Urinary bladder (tissue), 4 donors: Measurements from ENCODE around the gene SLC30A10. TPM values are rescaled to one million over a fixed set of nuclear protein-coding genes. Genes with fewer than 3 reads are reported as not detected.
"Not testable (repeated sequence)": the region's sequence is repeated elsewhere in the genome, so short reads cannot be mapped to it uniquely, and the experiment has no call there.

ENCODE experiments used
- DNase-seq: peaks from one replicate; pipeline ENCODE4 v3.0.0-alpha.2; 2015; ENCODE audit errors: extremely low spot score
- H3K27ac ChIP-seq: one replicate; pipeline ENCODE4 v1.5.1; 2013; ENCODE audit warnings: low read depth, mild to moderate bottlenecking, moderate library complexity
- H3K36me3 ChIP-seq: one replicate; pipeline ENCODE4 v1.6.1; 2013; ENCODE audit warnings: mild to moderate bottlenecking, moderate library complexity; ENCODE audit not compliant: insufficient read depth
- H3K4me1 ChIP-seq: one replicate; pipeline ENCODE4 v1.6.1; 2013; ENCODE audit warnings: mild to moderate bottlenecking, moderate library complexity; ENCODE audit not compliant: insufficient read depth
- H3K4me3 ChIP-seq: one replicate; pipeline ENCODE4 v1.5.1; 2013; ENCODE audit warnings: low read depth, low read length
- WGBS: extraction: QIAGEN DNeasy Blood & Tissue Kit; methylation state at CpG from one replicate; pipeline ENCODE4 v1.1.7; 2013; 5-methylcytosine and 5-hydroxymethylcytosine counted together
- polyA plus RNA-seq: library from polyadenylated mRNA; stranded (reverse); fragments of 200-250 nt; gene quantifications from one replicate; pipeline ENCODE4 v1.2.3, GENCODE V29; 2013
- total RNA-seq: library from RNA; depleted of rRNA; stranded (reverse); fragments of >200 nt; gene quantifications from one replicate; pipeline ENCODE4 v1.2.3, GENCODE V29; 2014
- donor health status: healthy with polysubstance abuse.
- donor health status: healthy.

SLC30A10 gene
- total and polyA plus RNA-seq, 2 donors = 1.4 TPM; not detected in 1

DNA sequence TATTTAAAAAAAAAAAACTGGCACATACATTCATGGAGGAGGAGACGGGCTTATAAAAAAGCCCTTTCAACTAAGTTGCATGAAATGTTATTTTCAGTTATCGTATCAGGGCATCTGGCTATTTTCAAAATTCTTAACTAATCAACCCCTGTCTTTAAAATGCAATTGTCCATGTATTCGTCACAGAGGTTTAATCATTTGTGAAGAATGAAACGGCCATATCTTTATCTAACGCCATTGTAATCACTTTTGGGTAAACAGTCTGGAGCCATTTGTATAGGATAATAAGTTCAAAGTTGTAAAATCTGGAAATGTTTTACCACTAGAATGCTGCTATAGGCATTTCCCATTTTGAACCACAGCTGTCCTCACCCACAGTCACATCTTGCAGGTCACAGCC lies 30.4 kb downstream of the SLC30A10 start:
- WGBS = 22% methylated on average over 5 of the region's 5 CpGs
- Histone ChIP-seq H3K36me3 (no peaks in the 10 kb centered on the region), H3K27ac (no peak overlapping the region), H3K4me1 (no peaks in the 10 kb centered on the region), H3K4me3 (no peak overlapping the region)
- no peak for DNase-seq

DNA sequence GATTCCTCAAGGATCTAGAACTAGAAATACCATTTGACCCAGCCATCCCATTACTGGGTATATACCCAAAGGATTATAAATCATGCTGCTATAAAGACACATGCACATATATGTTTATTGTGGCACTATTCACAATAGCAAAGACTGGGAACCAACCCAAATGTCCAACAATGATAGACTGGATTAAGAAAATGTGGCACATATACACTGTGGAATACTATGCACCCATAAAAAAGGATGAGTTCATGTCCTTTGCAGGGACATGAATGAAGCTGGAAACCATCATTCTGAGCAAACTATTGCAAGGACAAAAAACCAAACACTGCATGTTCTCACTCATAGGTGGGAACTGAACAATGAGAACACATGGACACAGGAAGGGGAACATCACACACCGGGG lies 36.1 kb downstream of the SLC30A10 start:
- not testable (repeated sequence) for H3K36me3 ChIP-seq, H3K4me3 ChIP-seq, H3K27ac ChIP-seq, DNase-seq, H3K4me1 ChIP-seq
- WGBS = 95% methylated on average over 1 of the region's 1 CpG

DNA sequence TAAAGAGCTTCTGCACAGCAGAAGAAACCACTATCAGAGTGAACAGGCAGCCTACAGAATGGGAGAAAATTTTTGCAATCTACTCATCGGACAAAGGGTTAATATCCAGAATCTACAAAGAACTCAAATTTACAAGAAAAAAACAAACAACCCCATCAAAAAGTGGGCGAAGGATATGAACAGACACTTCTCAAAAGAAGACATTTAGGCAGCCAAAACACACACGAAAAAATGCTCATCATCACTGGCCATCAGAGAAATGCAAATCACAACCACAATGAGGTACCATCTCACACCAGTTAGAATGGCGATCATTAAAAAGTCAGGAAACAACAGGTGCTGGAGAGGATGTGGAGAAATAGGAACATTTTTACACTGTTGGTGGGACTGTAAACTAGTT lies 36.5 kb downstream of the SLC30A10 start:
- DNase-seq, H3K27ac ChIP-seq, H3K4me3 ChIP-seq, H3K4me1 ChIP-seq, H3K36me3 ChIP-seq: not testable (repeated sequence)
- 92% methylated on average over 4 of the region's 4 CpGs for WGBS

DNA sequence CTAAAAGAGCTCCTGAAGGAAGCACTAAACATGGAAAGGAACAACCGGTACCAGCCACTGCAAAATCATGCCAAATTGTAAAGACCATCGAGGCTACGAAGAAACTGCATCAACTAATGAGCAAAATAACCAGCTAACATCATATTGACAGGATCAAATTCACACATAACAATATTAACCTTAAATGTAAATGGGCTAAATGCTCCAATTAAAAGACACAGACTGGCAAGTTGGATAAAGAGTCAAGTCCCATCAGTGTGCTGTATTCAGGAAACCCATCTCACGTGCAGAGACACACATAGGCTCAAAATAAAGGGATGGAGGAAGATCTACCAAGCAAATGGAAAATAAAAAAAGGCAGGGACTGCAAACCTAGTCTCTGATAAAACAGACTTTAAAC lies 39.7 kb downstream of the SLC30A10 start:
- WGBS = 84% methylated on average over 4 of the region's 4 CpGs

DNA sequence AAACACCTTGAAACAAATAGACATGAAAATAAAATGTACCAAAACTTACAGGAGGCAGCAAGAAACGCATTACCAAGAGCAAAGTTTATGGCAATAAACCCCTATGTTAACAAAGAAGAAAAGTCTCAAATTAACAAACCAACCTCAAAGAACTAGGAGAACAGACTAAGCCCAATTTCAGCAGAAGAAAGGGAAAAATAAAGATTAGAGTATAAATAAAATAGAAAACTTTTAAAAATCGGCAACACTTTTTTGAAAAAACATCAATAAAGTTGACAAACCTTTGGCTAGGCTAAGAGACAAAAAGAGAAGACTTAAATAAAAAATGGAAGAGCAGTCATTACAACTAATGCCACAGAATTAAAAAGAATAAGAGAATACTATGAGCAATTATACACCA lies 42.7 kb downstream of the SLC30A10 start:
- Histone ChIP-seq H3K4me1 (no peaks in the 10 kb centered on the region), H3K4me3 (no peak overlapping the region), H3K36me3 (no peaks in the 10 kb centered on the region), H3K27ac (no peak overlapping the region)
- WGBS = 87% methylated on average over 2 of the region's 2 CpGs
- DNase-seq = no peak

More for the DNA sequence above, 39.7 kb downstream of the SLC30A10 start:
- H3K4me1 ChIP-seq, H3K36me3 ChIP-seq, DNase-seq, H3K27ac ChIP-seq, H3K4me3 ChIP-seq: not testable (repeated sequence)

DNA sequence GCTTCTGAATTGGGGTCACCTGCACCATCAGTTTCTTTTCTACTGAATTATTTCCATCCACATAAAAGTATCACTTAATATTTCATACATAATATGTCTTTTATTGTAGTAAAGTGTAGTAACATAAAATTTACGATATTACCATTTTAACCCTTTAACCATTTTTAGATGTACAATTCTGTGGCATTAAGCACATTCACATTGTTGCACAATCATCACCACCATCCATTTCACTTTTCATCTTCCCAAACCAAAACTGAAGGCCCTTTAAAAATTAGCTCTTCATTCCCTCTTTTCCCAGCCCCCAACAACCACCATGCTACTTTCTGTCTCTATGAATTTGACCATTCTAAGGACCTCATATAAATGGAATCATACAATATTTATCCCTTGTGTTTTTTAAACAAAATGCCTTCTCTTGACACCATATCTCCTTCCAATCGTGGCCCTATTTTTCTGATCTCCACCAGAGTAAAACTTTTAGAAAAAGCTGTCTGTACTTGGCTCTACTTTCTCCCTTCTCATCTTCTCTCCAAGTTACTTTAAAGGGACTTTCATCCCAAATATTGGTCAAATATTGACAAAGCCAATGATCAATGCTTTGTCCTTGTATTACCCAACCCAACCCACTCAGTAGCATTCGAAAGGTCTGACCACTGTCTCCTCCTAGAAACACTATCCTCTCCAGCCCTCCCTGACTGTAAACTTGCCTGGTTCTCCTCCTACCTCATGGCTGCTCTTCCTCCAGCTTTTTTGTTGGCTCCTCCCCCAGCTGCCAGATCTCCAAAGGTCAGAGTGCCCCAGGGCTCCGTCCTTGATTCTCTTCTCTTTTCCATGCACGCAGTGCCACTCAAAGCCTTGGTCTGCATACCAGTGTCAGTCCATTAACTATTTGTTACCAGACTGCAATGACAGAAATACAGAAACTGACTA lies 44.7 kb downstream of the SLC30A10 start:
- WGBS = 64% methylated on average over 5 of the region's 5 CpGs
- Histone ChIP-seq H3K4me1 (no peaks in the 10 kb centered on the region), H3K4me3 (no peak overlapping the region), H3K36me3 (no peaks in the 10 kb centered on the region), H3K27ac (no peak overlapping the region)
- no peak for DNase-seq

DNA sequence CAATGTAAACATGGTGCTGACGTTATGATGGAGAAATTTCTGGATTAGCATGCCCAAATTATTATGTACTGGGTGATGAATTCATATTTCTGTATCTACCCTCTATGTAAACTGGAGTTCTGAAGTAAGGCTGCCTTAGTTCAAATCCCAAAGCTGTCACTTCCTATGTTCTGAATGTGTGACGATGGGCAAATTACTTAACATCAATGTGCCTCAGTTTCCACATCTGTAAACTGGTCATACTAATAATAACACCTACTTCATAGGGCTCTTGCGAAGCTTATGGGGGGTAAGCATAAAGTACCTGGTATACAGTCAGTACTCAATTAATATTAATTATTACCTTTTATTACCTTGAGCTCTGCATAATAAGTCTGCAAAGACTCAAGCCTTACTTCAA lies 45.6 kb downstream of the SLC30A10 start:
- Histone ChIP-seq H3K4me3 (no peak overlapping the region), H3K4me1 (no peaks in the 10 kb centered on the region), H3K27ac (no peak overlapping the region), H3K36me3 (no peaks in the 10 kb centered on the region)
- DNase-seq = no peak
- WGBS = 69% methylated on average over 3 of the region's 3 CpGs

DNA sequence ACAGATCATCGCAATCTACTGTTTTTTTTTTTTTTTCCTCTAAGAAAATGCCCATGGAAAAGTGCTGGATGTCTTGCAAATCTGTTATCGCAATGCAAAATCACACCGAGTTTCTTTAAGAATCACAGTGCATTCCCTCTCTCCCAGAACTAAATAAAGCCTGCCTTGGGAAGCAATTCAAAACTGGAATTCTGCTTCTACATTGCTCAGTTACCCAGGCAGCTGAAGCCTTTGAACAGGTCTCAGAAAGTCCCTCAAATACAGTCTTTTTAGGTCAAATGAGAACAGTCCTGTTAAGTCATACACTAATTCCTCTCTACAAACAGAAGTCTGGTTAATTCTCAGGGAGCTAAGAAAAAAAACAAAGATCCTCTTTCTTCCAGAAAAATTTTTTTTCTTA lies 46.3 kb downstream of the SLC30A10 start:
- H3K27ac ChIP-seq = no peak overlapping the region
- H3K4me1 ChIP-seq = no peaks in the 10 kb centered on the region
- no peak overlapping the region for H3K4me3 ChIP-seq
- DNase-seq = no peak
- 28% methylated on average over 3 of the region's 3 CpGs for WGBS
- H3K36me3 ChIP-seq = no peaks in the 10 kb centered on the region

DNA sequence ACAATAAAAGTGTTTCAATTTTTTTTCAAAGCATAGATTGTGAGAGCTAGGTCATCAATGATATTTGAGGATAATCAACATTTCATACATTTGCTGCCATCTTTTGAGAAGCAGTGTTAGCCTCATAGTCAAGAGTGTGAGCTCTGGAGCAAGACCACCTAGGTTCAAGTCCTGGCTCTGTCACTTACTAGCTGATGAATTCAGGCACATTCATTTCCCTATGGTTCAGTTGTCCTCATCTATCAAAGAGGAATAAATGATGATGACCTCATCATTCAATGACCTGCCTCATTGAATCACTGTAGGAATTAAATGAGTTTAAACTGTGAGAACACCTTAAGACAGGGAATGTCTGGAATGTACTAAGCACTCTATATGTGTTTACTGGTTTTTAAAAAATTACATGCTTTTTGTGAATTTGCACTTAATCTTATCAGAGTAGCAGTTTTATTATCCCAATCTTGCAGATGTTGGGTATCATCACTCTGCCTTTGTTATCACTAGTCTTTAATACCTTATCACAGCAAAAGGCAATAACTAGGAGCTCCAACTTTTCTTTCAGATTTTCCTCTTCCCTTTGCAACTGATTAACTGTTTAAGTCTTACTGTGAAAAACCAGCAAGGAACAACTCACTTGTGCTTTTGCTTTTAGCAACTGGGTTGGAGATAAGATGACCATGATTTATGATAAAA lies 47.4 kb downstream of the SLC30A10 start:
- no peak for DNase-seq
- no peaks in the 10 kb centered on the region for H3K36me3 ChIP-seq
- H3K4me3 ChIP-seq = no peak overlapping the region

DNA sequence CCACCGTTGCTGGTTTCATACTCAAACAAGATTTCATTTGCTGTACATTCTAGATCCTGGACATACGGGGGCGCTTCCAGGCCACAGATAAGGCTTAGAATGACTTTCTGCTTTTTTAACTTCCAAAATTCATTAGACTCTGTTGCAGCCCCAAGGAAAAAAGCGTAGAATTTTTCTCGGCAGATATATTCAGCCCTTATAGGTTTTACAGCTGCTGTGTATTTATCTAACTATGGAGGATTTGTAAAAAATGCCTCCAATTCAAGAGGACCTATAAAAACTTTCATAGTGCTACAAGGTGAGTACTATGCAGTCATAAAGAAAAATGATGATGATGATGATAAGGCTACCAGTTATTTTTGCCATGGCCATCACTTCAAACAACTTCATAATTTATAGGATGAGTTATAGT lies 51.6 kb downstream of the SLC30A10 start:
- Histone ChIP-seq H3K4me3 (no peak overlapping the region), H3K36me3 (no peaks in the 10 kb centered on the region), H3K27ac (no peak overlapping the region), H3K4me1 (no peaks in the 10 kb centered on the region)
- no peak for DNase-seq
- 54% methylated on average over 5 of the region's 5 CpGs for whole genome bisulfite sequencing

More for the DNA sequence above, 47.4 kb downstream of the SLC30A10 start:
- Histone ChIP-seq H3K27ac (no peak overlapping the region), H3K4me1 (no peaks in the 10 kb centered on the region)

DNA sequence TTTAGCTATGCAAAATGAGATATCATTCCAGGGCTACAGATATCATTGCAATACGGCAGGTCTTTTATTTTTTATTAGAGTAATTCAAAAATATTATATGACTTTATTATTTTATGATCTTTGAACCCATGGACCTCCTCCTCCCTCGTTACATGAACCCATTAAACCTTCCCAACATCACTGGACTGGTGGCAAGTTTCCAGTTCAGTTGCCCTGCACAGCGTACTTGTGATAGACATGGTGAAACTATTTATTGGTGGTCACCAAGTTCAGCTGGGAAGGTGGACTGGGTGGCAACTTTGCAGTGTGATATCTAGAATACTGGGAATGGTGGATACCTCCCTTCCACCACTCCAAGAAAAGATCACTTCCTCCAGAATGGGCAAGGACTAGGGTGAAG lies 52.5 kb downstream of the SLC30A10 start:
- H3K27ac ChIP-seq = no peak overlapping the region
- H3K36me3 ChIP-seq = no peaks in the 10 kb centered on the region
- 76% methylated on average over 3 of the region's 3 CpGs for WGBS
- H3K4me1 ChIP-seq = no peaks in the 10 kb centered on the region
- H3K4me3 ChIP-seq = no peak overlapping the region
- DNase-seq = no peak

DNA sequence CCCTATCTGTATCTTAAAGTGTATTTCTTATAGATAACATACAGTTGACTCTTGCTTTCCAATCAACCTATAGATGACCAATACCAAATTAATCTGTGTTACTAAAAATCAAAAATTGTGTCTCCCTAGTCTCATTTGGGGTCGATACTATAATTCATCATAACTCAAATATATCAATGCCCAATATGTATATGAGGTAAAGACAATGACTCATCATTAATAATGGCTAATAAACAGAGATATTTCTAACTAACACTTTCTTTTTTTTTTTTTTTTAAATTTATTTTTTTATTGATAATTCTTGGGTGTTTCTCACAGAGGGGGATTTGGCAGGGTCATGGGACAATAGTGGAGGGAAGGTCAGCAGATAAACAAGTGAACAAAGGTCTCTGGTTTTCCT lies 55.8 kb downstream of the SLC30A10 start:
- not testable (repeated sequence) for DNase-seq, H3K36me3 ChIP-seq, H3K4me3 ChIP-seq, H3K27ac ChIP-seq, H3K4me1 ChIP-seq
- WGBS = 80% methylated on average over 1 of the region's 1 CpG

DNA sequence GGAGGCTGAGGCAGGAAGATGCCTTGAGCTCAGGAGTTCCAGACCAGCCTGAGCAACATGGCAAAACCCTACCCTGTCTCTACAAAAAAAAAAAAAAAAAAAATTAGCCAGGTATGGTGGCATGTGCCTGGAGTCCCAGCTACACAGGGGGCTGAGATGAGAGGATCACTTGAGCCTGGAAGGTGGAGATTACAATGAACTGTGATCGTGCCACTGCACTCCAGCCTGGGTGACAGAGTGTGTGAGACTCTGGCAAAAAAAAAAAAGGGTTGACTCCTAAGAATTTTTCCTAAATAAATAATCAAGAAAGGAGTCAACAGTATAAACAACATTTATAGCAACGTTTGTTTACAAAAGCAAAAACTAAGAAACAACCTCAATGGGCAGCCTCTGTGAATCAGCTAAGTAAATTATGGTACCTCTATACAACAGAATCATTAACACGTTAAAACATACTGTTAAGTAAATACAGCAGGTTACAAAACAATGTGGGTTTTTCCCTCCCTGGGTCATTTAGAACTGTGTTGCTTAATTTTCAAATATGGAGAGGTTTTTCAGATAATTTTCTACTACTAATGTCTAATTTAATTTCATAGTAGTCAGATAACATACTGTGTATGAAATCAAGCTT lies 56.8 kb downstream of the SLC30A10 start:
- no peak for DNase-seq
- 36% methylated on average over 3 of the region's 3 CpGs for WGBS
- Histone ChIP-seq H3K4me1 (no peaks in the 10 kb centered on the region), H3K4me3 (no peak overlapping the region), H3K27ac (no peak overlapping the region), H3K36me3 (no peaks in the 10 kb centered on the region)

DNA sequence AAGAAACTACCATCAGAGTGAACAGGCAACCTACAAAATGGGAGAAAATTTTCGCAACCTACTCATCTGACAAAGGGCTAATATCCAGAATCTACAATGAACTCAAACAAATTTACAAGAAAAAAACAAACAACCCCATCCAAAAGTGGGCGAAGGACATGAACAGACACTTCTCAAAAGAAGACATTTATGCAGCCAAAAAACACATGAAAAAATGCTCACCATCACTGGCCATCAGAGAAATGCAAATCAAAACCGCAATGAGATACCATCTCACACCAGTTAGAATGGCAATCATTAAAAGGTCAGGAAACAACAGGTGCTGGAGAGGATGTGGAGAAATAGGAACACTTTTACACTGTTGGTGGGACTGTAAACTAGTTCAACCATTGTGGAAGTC lies 59.7 kb downstream of the SLC30A10 start:
- H3K36me3 ChIP-seq, H3K4me1 ChIP-seq, DNase-seq, H3K4me3 ChIP-seq, H3K27ac ChIP-seq: not testable (repeated sequence)
- WGBS = 70% methylated on average over 1 of the region's 3 CpGs
